HG02798 (cell line): ENCODE measurements around the gene MMGT1.
"Not testable (repeated sequence)": the region's sequence is repeated elsewhere in the genome, so short reads cannot be mapped to it uniquely, and the experiment has no call there.

ENCODE experiments used
- ATAC-seq: cut with Tn5 transposase; IDR thresholded peaks from one replicate; pipeline ENCODE4 v1.9.1; 2021; ENCODE audit warnings: mild to moderate bottlenecking; ENCODE audit not compliant: unreplicated experiment, poor library complexity

The MMGT1 gene

DNA sequence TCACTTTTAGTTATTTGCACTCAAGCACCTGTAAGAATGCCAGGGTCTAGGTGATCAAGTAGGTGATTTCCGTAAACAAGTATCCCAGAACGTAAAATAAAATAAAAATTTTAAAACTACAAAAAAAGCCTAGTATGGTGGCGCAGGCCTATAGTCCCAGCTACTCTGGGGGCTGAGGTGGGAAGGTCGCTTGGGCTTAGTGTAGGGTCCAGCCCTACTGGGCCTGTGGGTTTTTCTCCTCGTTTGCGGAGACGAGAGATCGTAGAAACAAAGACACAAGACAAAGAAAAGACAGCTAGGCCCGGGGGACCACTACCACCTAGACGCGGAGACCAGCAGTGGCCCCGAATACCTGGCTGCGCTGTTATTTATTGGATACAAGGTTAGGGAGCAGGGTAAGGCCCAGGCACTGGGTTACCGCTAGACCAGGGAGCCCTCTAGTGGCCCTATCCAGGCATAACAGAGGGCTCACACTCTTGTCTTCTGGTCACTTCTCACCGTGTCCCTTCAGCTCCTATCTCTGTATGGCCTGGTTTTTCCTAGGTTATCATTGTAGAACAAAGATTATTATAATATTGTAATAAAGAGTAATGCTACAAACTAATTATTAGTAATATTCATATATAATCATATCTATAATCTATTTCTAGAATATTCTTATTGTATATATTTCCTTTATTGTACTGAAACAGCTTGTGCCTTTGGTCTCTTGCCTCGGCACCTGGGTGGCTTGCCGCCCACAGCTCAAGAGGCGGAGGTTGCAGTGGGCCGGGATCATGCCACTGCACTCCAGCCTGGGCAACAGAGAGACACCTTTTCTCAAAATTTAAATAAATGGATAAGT lies 41.9 kb downstream of the MMGT1 start:
- peak; percentile 57 for ATAC-seq

DNA sequence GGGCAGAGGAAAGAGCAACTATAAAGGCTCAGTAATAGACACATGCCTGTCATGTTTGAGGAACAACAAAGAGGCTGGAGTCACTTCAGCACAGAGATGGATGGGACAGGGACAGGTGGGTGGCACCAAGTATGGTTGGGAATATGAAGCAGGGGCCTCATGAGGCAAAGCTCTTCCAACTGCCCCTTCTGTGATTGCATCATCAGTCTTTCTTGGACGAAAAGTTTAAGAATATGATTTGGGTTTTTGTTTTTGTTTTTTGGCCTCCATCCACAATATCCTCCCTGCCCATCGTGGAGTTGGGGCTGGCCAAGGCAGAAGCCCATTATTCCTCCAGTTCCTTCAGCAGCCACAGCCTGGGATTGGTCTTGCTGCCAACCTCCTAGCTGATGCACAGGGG lies 45.9 kb downstream of the MMGT1 start:
- no peak for ATAC-seq

GRCh38 chrX:135923353-135923752 lies 50.4 kb downstream of the MMGT1 start:
- no peak for ATAC-seq

- not testable (repeated sequence) for ATAC-seq
Observed at GRCh38 chrX:135920516-135920915, 53.3 kb downstream of the MMGT1 start.

GRCh38 chrX:135914404-135914803 lies 59.4 kb downstream of the MMGT1 start:
- ATAC-seq = no peak
